Epithelial cell of esophagus (primary cell): Measurements from ENCODE around the gene TLR9.

ENCODE experiments used
- DNase-seq: peaks from one replicate; pipeline ENCODE4 v3.0.0; 2010; ENCODE audit warnings: low read depth
- H3K4me3 ChIP-seq: 2 replicates; pipeline ENCODE4 v1.5.1; 2011; ENCODE audit warnings: mild to moderate bottlenecking, low read length, control low read depth
- CTCF ChIP-seq: IDR thresholded peaks from 2 replicates; pipeline ENCODE4 v1.5.1; 2011; ENCODE audit warnings: low read depth, mild to moderate bottlenecking, low read length, control low read depth, inconsistent platforms; ENCODE audit not compliant: insufficient read depth; ENCODE audit errors: missing control alignments

Gene TLR9

DNA sequence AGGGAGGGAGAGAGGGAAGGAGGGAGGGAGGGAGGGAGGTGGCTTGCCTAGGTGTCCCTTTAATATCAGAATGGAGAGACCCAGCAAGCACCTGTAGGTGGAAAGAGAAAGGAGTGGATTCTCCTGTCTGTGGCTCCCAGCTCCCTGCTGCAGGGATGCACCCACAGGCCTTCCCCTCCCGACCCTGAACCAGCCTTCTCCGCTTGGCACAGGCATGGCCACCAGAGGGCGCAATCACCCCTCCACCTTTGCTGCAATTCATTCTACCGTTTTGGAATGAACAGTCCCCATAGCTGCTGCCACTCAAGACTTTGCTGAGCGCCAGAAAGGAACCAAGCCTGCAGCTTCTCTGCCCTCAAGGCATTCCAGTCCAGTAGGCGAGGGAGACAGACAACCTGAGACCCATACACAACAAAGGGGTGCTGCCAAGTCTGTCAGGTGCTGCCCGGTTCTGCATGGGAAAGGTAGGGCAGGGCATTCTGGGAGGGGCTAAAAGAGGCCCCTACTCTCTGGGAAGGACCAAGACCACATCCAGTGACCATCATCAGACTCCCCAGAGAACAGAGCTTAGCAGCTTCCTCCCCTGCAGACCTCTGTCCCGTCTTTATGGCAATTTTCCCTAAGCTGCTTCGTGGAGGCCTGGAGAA lies 4.9 kb downstream of the TLR9 start:
- no peak overlapping the region for H3K4me3 ChIP-seq
- peak; percentile 96 for TF ChIP-seq CTCF
- peak; percentile 72 for DNase-seq

- DNase-seq: peak; percentile 39
- H3K4me3 ChIP-seq: no peak overlapping the region
- TF ChIP-seq CTCF: no peak
Measured at GRCh38 chr3:52218937-52219650, 6.4 kb downstream of the TLR9 start.

DNA sequence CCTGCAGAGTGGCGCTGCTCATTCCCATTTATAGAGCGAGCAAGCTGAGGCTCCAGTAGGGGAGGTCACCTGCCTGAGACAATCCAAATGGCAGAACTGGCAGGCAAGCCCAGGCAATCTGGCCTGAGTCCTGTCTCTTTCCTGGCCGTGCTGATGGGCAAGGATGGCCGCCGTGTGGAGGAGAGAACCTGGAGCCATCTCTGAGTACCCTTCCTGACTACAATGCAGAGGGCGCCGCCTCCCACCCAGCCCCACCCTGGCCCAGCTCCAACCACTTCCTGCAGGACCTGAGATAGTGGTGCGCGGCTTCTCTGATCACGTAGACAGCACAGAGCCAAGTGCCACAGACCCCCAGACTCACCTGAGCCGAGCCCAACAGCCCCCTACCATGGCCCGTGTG lies 7.0 kb downstream of the TLR9 start:
- no peak for TF ChIP-seq CTCF
- DNase-seq: no peak

GRCh38 chr3:52218026-52218425 lies 7.4 kb downstream of the TLR9 start:
- no peak for DNase-seq
- no peak for TF ChIP-seq CTCF
- H3K4me3 ChIP-seq: no peak overlapping the region

More for the DNA sequence above, 7.0 kb downstream of the TLR9 start:
- no peak overlapping the region for H3K4me3 ChIP-seq

GRCh38 chr3:52217409-52217805 lies 8.0 kb downstream of the TLR9 start:
- no peak overlapping the region for H3K4me3 ChIP-seq
- no peak for TF ChIP-seq CTCF
- no peak for DNase-seq

DNA sequence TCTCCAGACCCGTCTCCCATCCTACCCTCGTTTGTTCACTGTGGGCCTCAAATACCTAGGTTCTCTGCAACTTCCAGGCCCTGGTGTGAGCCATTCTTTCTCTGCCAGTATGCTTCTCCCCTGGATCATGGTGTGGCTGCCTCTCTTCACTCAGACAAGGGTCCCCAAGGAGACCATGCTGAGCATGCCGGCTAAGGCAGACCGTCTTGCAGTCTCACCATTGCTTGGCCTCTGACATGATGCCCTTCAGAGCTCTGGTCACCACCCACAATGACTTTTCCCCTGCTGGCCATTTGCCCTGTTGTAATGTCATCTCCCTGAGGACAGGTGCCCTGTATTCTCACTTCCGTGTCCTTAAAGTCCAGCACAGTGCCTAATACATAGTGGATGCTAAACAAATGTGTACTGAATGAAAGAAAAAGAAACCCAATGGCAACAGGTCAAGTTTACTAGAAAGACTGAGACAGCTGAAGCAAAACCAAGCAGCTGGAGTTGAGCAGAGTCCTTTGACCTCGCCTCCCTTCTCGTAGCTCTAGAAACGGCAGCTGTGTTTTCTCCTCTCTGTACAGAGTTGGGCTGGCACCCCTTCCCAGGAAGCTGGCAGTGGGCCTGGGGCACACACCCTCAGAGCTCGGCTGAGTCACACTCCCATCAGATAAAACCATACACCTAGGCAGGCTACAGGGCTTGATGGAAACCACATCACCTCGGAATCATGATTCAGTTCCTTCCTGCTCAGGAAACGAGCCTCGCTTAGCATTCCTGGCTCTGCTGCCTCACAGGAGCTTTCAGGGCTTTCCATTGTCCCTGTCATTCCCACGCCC lies 8.6 kb downstream of the TLR9 start:
- TF ChIP-seq CTCF: no peak
- DNase-seq: peak; percentile 96
- no peak overlapping the region for H3K4me3 ChIP-seq
